NOMO-1 treated with dmso at 0.1 percent for 144 hours (cell line): ENCODE data around the gene RBM23.

ENCODE experiments used
- DNase-seq: peaks from one replicate; lab custom pipeline; 2025; ENCODE audit not compliant: unreplicated experiment; lab: John Stamatoyannopoulos, UW

Gene RBM23

GRCh38 chr14:22844221-22845102 is 74.5 kb downstream of the RBM23 start:
- DNase-seq, result no peak
